ENCODE measurements around the gene CYP4F22. TPM values are rescaled to one million over a fixed set of nuclear protein-coding genes. Genes with fewer than 3 reads are reported as not detected.
"Not testable (repeated sequence)": the region's sequence is repeated elsewhere in the genome, so short reads cannot be mapped to it uniquely, and the experiment has no call there.

CYP4F22 gene
- total and polyA plus RNA-seq, 2 of the 8 experiments (the other 6 are each of a cell fraction or from before 2014, with no cell fraction given) = not detected

- H2BK5ac ChIP-seq (ENCODE audit: low read depth, low read length); H3K36me3 ChIP-seq (ENCODE audit: control insufficient read depth in 2 of 4, insufficient read depth in 4 of 4, low read length in 3 of 4); FAIRE-seq; POLR2A ChIA-PET (ENCODE audit: partially characterized antibody); H3K27ac ChIP-seq (ENCODE audit: low read depth, low read length); H3K9ac ChIP-seq (replicated peaks in 1 of 4; ENCODE audit: extremely low read depth in 1 of 4, low read depth in 3 of 4, low read length in 3 of 4); H2AFZ ChIP-seq (ENCODE audit: low read length); H2BK15ac ChIP-seq (ENCODE audit: low read length); H3K14ac ChIP-seq (ENCODE audit: insufficient read length); H3K4me3 ChIP-seq (ENCODE audit: extremely low read depth in 1 of 4, insufficient read depth in 2 of 4, low read depth in 3 of 4, low read length in 4 of 4); H2BK12ac ChIP-seq (ENCODE audit: low read depth, low read length); H3K79me2 ChIP-seq (ENCODE audit: control insufficient read depth in 1 of 2, insufficient read depth in 2 of 2, low read length in 2 of 2); H3K4me1 ChIP-seq (replicated peaks in 1 of 4; ENCODE audit: control insufficient read depth in 3 of 4, insufficient read depth in 4 of 4, low read length in 3 of 4); H4K20me1 ChIP-seq (replicated peaks in 1 of 2; ENCODE audit: control insufficient read depth in 1 of 2, insufficient read depth in 2 of 2, low read length in 2 of 2); H4K91ac ChIP-seq (replicated peaks; ENCODE audit: insufficient read length, low read length); H3K23me2 ChIP-seq (ENCODE audit: low read depth, low read length); H4K8ac ChIP-seq (ENCODE audit: extremely low read depth, insufficient read depth, low read length); H3K4me2 ChIP-seq (ENCODE audit: insufficient read depth in 1 of 2, low read depth in 2 of 2, low read length in 2 of 2); H3K18ac ChIP-seq (ENCODE audit: extremely low read depth, low read length); H3K56ac ChIP-seq (replicated peaks; ENCODE audit: insufficient read length, low read depth, low read length); H3K79me1 ChIP-seq (ENCODE audit: low read depth, low read length); H4K5ac ChIP-seq (ENCODE audit: insufficient read length, low read depth, low read length); H3K23ac ChIP-seq (ENCODE audit: insufficient read length); H2BK120ac ChIP-seq (replicated peaks; ENCODE audit: low read depth, low read length); DNase-seq (ENCODE audit: low read depth in 1 of 2, low spot score in 2 of 2); H2AK5ac ChIP-seq (ENCODE audit: low read depth, low read length); H3K4ac ChIP-seq (replicated peaks; ENCODE audit: insufficient read length, low read depth, low read length); H3K27me3 ChIP-seq (replicated peaks in 1 of 4; ENCODE audit: control insufficient read depth in 3 of 4, extremely low read depth in 1 of 4, insufficient read depth in 3 of 4, low read length in 3 of 4); H2BK20ac ChIP-seq (ENCODE audit: low read length): not testable (repeated sequence)
- CTCF ChIA-PET (ENCODE audit: partially characterized antibody) = interaction anchor here (0.8 kb wide), 1 partner anchor 469 kb away, joined by 3 read pairs; no protein-coding TSS in a partner anchor
- WGBS, 2 experiments (ENCODE audit: extremely low coverage in 1 of 2, insufficient coverage in 1 of 2, insufficient read length in 1 of 2, insufficient replicate concordance in 2 of 2, low coverage in 1 of 2, low lambda C conversion rate in 2 of 2, missing lambda C conversion rate in 1 of 2) = 86% methylated on average over 4 of the region's 4 CpGs; no CpG with 5 or more reads in 1 of the 2 experiments
- peaks cover 43 to 64% of the 10 kb centered on the region in 2 experiments for H3K9me3 ChIP-seq (ENCODE audit: insufficient read depth in 2 of 2, low read depth in 1 of 2, low read length in 1 of 2)
Measured at GRCh38 chr19:15593766-15594165, 85.4 kb downstream of the CYP4F22 start.
